Measurements from ENCODE around the gene FAM83F.

The FAM83F gene

DNA sequence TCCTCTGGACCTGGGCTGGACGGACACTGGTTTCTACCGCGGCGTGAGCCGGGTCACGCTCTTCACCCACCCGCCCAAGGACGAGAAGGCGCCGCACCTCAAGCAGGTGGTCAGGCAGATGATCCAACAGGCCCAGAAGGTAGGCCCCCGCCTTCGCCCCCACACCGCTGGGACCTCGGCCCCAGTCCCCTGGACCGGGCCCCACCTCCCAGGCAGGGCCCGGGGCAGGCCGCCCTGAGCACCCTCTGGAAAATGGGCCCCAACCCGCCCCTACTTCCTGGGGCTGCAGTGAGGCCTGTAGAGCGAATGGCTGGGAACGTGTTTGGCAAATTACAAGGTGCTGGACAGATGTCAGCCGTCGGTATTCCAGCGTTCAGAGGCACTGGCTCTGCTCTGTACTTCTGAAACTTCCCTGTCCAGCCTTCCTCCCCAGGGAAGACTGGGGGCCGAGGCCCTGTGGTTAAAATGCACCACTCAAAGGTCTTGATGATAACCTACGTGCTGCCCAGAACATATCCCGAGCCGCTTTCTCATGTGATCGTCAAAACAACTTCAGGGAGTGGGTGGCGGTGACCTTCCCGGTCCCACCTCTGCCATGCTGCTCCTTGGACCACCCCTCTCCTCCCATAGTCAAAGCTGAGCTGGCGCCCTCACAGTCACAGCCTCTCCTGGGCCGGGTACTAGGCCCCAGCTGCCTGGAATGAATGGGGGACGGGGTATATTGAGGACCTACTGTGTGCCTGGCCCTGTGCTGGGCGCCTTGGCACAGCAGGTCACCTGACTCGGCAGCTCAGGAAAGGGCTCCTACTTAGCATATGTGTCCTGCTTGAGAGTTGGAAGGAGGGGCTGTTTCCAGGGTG is 869 bp downstream of the FAM83F start:
- DNase-seq = peak; percentile 63

DNA sequence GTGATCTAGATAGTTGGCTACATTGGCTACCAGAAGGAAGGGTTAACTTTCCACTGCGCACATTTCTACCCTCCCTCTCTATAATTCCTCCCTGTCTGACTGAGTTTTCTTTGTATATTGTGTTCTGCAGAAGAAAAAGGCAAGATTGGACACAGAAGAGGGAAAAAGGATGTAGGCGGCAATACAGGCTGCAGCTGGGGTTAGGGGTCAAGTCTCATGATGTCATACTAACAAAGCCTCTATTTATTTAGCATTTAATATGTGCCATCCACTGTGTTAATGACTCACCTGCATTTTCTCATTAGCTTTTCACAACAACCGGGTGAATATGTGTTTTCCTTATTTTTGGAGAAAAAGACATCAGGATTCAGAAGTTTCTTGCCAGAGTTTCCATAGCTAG is 2.0 kb downstream of the FAM83F start:
- DNase-seq = peak; percentile 26

DNA sequence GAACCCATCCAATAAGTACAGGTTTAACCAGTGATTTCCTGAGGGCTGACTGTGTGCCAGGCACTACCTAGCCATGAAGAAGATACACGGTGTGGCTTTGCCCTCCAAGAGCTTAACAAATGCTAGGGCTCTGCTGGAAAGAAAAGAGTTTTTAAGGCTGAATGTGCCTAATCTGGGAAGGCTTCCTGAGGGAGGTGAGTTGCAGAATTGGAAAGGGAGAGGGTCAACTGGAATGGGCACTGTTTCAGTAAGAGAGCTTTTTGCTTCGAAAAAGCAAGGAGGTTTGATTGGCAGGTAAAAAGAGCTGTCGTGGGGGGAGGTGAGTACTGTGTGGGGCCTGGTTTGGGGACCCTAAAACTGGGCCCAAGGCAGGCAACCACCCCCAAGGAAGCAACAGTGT is 2.7 kb downstream of the FAM83F start:
- DNase-seq = no peak

DNA sequence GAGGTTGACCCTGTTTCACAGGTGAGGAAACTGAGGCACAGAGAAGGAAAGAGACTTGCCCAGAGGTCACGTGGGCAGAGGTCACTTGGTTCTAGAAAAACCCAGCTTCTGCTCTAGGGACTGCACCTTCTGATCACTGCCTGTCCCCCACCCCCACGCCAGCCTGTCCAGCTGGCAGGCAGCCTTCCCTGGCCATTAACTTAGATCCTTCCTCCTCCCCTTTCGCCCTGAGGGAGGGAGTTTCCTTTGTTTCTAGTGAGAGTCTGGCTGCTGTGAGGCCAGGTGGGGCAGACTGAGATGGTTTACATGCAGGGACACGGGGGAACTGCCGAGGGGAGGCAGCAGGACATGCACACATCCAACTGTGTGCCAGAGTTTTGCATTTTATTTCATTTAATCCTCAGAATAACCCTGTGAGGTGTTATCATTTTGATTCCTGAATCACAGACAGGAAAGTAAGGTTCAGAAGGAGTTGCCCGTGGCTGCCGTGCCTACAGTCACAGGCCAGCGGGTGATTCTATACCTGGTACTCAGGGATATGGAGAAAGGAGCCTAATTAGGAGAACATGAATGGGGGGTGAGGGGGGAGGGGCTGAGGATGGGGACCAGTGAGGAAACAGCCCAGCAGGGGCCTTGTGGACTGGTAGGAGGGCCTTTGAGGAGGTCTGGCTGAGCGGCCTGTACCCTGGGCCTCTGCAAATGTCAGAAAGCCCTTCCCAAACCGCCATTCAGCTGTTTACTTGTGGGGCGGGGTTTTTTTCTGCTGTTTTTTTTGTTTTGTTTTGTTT is 3.4 kb downstream of the FAM83F start:
- DNase-seq = peak; percentile 94

DNA sequence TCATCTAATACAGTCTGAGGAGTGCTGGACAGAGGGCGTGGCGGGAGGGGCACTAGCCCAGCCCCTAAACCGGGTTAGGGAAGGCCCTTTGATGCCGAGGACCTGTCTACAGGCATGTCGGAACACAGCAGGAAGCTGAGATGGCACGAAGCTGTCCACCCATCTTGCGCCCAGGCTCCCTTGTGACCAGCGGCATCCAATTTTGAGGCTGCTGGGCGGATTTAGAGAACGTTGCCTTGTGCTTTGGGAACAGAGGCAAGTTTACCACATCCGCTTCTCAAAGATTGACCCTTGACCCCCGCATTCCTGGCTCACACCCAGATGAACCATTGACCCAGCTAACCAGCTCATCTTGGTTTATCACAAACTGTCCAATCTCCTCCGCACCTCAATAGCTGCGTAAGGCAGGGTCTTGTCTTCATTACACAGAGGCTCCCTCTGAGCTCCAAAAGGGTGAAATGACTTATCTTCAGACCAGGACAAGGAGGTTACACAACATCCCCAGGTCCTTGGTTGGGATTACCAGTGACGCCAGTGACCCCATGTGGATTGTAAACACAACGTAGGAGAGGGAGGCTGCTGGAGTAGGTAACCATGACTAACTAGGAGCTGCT is 4.5 kb downstream of the FAM83F start:
- peak; percentile 57 for DNase-seq

DNA sequence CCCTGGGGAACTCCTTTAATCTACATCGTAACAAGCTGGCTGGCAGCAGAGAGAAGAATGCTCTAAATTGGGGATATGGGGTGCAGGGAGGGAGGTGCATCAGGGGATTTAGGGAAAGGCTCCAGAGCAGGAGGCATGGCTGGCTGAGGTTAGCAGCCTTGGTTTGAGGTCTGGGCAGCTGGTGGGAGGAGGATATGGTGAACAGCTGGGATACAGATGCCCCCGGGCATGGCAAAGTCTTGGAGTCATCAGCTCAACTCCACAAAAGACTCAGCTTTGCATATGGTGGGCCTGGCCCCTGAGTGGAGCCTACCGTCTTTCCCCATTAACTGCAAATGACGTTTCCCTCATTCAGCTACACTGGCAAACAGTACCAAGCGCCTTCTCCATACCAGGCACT is 5.4 kb downstream of the FAM83F start:
- no peak for DNase-seq

DNA sequence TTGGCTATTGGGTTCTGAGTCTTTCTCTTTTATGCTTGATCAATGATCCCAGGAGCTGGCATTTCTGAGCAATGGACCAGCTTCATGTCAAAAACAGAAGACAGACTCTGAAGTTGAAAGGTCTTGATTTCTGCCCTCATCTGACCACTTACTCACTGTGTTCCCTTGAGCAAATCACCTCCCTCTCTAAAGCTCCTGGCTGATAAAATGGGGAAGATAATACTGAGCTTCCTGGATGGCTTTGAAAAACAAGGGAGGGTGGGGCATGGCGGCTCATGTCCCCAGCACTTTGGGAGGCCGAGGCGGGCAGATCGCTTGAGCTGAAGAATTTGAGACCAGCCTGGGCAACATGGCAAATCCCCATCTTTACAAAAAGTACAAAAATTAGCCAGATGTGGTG is 6.4 kb downstream of the FAM83F start:
- no peak for DNase-seq

DNA sequence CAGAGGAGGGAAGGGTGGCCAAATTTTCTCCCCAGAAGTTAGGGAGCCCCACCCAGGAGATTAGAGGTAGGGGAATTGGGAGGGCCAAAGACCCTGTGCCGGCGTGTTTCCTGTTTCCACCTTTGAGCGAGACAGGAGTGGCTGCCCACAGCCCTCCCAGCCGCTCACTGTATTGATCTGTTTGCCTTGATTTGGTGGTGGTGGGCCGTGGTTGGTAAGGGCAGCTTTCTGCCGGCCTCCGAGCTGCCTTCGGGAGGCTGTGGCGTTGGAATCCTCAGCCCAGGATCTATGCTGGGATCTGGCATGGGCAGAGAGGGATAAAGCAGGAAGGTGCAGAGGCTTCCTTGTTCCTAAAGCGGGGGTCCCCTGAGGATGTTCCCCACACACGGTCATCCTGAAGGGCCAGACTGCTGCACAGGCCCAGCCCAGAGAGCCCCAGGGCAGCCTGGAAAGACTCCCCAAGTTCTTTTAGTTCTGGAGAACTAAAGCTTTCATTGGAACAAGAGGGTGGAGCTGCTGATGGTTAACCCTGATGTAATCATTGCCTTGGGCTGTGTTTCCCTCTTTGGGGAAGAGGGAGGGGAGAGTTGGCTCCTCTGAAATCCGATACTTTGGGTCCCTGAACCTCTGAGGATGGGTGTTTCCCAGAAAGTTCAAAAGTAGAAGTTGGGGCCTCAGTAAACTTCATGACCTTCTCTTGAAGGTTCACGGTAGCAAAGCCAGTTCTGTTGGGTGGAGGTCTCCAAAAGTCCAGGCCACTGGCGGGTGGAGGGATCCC is 7.2 kb downstream of the FAM83F start:
- no peak for DNase-seq

DNA sequence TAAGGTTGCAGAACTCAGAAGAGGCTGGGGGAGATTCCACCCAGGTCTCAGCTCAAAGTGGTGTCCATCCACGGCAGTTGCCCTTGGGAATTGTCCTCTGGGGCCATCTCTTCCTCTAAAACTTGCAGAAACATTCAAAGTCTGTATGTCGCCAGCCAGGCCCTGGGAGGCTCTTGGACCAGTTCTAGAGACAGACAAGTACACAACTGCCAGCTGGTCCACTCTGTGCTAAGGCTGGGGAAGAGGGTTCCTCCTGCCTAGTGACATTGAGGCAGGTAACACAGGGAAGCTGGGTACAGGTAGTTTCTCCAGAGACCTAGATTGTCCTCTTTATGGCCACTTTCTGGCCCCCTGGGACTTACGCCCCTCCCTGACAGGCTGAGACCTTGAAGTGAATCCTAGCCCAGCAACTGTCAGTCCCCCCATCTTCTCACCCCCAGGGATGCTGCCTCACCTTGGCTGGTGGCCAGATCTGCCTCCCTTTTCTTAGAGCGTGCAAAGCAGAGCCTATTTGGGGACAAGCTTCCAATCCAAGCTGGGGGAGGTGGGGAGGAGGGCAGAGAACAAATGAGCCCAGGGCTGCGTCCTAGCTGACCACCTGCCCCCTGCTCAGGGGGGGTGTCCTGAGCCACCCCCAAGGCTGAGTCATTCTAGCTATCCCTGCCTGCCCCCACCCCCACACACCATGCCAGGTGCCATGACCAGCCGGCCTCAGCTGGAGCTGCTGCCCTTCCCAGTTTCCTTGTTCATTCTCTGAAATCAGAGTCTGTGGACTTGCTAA is 8.4 kb downstream of the FAM83F start:
- DNase-seq = no peak

DNA sequence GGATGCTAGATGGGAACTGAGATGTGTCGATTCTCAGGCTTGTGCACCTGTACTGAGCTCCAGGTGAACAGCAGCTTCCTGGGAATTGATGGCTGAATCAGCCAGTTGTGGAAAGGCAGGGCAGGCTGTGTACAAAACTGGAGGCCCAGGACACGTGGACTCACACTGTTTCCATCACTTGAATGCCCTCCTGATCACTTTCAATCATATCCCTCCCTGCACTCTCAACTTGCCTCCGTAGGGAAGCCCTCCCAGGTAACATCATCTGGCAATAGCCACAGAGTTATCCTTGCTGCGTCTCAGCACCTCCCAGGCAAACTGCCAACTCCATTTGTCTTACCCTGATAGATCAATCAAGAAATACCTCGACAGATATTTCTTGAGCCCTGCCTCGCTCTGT is 10.1 kb downstream of the FAM83F start:
- no peak for DNase-seq

DNA sequence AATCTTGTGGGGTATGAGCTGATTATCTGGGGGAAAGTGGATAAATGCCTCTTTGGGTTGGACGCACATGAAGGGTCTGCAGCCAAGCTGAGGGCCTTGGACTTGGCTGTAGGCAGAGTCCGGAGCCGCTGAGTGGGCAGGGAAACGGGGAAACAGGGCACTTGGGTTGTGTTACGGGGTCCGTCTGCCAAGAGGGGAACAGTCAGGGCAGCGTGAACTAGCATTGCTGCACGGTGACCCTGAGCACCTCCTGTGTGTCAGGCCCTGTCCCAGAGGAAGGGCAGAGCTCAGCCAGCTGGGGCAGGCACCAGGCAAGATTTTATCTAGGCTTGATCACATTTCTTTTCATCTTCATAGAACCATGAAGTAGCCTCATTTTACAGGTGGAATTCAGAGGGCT is 11.9 kb downstream of the FAM83F start:
- DNase-seq = no peak

DNA sequence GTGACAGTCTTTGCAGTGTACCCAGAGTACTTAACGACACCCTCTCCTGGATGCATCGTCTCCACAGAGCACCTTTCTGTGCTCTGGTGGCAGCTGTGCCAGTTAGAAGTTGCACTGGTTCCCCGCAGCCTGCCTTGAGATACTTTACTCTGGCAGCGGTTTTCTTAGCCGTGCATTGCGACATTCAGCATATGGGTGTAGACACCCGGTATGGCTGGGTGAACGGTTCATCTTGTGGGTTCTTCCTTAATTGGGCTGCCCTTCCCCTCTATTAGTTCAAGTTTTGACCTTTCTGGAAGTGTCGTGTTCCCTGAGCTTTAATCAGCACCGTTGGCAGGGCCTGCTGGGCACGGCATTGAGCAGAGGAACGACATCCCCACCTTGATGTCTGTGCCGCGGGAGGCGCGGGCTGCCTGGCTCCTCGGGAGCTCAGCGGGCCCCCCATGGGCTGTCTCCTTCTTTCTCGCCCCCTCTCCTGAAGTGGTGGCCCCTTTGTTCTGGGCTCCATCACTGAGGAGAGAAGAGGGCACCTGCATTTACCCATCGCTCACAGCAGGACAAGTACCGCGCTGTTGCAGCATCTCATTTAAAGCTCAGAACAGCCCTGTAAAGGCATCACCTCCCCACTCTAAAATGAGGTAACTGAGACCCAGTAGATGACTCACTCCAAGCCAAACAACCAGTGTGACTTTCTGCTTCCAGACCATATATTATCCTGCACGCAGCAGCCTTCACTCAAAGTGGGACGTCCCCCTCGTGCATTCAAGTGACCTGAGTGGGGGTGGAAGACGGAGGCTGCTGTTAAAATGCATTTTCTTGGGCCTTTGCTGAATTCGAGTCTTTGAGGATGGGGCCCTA is 13.3 kb downstream of the FAM83F start:
- no peak for DNase-seq

DNA sequence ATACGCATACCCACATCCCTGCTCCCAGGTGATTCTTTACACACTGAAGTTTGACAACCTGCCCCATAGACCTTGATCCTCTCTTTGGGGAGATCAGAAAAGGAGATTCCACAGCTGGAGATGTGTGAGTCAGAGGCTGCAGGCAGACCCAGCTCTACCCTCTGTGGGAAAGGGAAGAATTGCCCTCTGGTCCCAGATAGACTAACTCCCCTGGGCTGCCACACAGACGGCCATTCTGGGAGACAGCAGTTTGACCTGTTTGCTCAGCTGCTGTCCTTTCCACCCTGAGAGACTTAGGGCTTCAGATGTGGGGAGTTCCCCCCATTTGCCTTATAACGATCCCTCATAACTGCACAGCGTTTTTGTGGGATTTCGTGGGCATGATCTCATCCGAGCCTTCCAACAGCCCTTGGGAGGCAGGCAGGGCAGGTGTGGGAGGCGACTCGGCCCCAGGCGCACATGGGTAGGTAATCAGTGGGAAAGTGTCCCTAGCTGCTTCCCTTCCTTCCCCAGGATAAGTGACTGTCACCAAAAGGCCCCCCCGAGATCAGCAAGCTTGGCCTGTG is 14.1 kb downstream of the FAM83F start:
- peak; percentile 77 for DNase-seq

DNA sequence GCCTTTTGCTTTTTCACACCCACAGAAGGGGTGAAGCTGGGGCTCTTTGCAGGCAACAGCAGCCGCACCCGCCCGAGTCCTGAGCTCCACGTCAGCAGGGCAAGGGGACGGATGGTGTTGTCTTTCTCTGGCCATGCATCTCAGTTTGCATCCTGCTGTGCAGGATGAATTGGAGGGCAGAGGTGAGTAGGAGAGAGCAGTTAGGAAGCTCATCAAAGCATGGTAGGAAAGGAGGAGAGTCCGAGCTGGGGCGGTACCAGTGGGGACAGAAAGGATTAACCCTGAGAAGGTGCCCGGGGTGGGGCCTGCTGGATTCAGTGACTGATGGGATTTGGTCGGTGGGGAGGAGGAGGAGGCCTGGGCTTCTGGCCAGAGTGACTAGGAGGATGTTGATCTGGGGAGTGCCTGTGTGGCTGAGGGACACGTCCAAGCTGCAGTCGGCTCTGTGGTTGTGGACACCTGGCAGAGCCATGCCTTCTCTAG is 14.6 kb downstream of the FAM83F start:
- peak; percentile 51 for DNase-seq

DNA sequence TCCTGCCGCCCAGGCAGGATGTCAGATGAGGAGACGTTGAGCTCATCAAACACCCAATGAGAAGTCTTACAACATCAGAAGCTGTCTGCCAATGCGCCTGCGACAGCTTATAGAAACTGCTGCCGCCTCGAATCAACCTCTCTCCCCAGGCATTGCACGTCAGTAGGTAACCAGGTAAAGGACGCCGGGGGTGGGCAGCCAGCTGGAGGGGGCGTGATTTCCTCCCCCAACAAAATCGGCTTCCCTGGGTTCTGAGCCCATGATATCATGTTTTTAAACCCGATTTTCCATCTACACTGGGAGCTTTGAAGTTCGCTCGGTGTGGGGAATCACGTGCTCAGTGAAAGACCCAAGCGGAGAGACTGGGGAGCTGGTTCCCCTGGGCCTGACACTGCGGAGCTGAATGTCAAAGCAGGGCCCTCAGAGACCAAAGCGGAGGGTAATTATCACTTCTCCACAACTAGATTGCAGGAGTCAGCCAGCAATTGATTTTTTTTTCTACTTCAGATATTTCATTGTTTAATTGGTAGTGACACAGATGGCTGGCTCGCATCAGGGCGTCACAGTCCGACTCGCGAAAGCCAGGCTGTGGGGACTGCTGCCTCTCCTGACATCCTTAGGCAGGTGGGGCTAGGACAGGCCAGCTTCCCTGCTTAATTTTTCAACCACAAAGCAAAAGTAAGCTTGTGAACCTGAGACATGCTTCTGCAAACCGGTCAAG is 15.4 kb downstream of the FAM83F start:
- no peak for DNase-seq

DNA sequence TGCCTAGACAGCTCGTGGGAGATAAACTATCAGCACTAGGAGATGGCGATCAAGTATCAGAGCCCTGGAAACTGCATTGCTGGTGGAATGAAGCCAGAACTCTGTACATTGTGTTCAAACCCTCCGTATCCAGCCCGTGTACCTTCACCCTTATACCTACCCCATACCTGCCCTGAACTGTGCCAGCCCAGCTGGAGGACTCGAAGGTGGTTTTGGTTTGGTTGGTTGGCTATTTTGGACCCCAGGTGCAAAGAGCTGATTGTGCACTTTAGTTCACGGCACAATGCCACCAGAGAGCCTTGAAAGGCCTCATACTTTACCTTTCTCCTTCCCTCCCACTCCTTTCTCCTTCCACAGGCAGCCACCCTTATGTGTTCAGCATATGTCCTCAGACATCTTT is 16.0 kb downstream of the FAM83F start:
- DNase-seq = no peak

DNA sequence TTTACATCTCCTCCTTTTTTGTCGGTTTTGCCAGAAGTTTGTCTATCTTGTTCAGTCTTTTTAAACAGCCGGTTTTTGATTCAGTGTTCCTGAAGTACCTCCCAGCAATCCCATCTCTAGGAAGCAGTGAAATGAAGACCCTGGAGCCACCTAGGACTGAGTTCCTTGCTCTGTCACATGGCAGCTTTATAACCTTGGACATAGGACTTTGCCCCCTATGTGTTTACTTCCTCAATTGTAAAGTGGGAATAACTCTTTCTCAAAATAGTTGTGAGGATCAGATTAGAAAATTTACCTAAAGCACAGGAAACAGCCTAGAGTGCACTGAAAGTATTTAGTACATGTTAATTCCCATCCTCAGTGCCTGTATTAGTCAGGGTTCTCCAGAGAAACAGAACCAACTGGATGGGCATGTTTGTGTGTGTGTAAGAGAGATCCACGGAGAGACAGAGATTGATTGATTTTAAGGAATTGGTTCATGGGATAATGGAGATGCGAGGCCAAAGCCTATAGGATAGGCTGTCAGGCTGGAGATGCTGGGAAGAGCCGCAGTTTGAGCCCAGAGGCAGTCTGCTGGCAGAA is 20.0 kb downstream of the FAM83F start:
- no peak for DNase-seq

DNA sequence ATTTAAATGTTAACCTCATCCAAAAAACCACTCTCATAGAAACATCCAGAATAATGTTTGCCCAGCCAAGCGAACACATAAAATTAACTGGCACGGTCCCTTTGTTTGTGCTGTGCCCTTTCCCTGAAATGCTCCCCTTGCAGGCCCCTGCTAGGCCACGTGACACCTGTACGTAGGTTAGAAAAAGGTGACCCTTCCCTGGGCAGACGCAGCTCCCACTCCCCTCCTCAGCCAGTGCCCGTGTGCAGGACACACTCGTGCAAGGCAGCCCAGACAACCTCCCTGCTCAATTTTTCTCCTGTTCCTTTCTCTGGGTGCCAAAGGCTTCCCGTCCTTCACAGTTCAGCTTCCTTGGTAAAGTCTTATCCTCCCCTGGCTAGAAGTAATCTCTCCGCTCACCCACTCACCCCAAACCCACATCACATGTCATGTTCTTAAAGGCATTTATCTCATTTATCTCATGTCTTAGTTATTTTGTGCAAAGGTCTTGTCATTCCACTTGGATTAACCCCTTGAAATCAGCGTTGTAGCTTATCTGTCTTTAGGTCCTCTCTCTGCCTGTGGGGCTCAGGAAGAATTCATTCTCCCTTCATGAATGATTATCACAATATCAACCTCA is 20.7 kb downstream of the FAM83F start:
- no peak for DNase-seq

DNA sequence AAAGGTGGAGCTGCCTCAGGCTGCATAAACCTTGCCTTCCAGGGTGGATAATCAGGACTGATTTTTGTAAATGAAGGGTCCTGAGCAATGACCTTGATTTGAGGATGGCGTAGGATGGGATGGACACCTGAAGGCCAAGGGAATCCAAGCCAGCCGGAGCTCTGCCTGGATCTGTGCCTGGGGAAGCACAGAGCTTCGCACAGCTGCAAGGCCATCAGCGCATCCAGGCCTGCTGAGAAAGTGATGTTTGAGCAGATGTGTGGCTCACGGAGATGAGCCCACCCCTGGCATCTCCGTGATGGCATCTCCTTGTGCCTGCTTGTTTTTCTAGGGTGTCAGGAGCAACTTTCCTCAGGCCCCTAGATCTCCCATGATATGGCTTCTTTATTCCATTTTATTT is 23.3 kb downstream of the FAM83F start:
- DNase-seq = no peak

All from islet precursor cell (in vitro differentiated cells).